NB4 (cell line): ENCODE data around the gene GPR152.

Source experiments
- DNase-seq: peaks from one replicate; pipeline ENCODE4 v3.0.0; 2010; ENCODE audit warnings: low read depth
- H3K4me3 ChIP-seq: one replicate; pipeline ENCODE4 v1.5.1; 2011; ENCODE audit warnings: mild to moderate bottlenecking, low read depth, low read length, moderate library complexity
- CTCF ChIP-seq: IDR thresholded peaks from one replicate; pipeline ENCODE4 v1.5.1; 2012; ENCODE audit warnings: low read depth, low read length
- MAX ChIP-seq: IDR thresholded peaks from 2 replicates; pipeline ENCODE4 v1.6.1; 2011; ENCODE audit warnings: low read depth, low read length
- MYC ChIP-seq: IDR thresholded peaks from 2 replicates; pipeline ENCODE4 v1.6.1; 2011; ENCODE audit warnings: low read depth, low read length
- POLR2A ChIP-seq: IDR thresholded peaks from 2 replicates; pipeline ENCODE4 v1.6.1; 2011; ENCODE audit warnings: mild to moderate bottlenecking; ENCODE audit not compliant: insufficient read length; ENCODE audit errors: extremely low read depth

Gene GPR152

DNA sequence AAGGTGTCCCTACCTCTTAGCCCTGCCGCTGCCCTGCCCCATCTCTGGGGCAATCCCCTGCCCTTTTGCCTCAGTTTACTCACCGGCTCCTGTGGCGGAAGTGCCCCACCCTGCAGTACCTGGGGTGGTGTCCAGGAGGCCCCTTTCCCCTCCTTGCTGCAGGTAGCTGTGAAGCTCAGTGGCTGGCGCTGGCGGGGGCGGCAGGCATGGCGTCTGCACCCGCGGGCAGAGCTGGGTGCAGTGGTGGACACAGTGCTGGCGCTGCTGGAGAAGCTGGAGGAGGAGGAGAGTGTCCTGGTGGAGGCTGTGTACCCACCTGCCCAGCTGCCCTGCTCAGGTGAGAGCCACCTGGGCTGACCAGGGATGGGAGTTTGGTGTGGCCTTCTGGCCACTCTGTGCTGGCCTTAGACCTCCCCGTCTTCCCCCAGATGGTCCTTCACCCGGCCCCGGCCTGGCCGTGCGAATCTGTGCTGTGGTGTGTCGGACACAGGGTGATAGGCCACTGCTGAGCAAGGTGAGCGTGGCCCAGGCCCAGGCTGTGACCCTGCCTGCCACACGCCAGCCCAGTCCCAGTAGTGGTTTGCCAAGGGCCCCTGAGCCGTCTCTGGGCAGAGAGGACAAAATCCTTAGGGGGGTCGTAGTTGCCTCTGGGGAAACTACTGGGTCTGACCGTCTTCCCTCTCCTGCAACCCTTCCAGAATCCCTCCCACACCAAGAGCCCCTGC, 33.0 kb downstream of the GPR152 start:
- no peak for DNase-seq
- no peak overlapping the region for H3K4me3 ChIP-seq

DNA sequence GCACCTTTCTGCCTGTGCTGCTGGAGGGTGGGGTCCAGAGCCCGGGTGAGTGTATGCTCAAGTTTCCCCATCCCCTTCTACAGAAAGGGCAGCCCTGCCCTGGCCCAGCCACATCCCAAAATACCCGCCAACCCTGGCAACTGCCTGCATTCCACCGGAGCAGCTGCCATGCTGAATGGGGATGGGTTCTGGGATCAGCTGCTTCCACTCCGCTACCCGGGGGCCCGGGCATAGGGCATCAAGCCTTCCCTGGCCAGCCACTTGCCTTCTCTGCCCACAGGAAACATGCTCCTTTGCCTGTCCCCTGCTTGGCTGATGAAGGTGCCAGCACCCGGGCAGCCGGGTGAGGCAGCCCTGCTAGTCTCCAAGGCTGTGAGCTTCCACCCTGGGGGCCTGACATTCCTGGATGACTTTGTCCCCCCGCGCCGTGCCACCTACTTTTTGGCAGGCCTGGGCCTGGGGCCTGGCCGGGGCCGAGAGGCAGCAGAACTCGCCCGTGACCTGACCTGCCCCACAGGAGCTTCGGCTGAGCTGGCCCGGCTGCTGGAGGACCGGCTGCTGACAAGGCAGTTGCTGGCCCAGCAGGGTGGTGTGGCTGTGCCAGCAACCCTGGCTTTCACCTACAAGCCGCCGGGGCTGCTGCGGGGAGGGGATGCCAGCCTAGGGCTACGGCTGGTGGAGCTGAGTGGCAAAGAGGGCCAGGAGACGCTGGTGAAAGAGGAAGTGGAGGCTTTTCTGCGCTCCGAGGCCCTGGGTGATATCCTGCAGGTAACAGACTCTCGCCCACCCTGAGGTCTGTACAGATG, 33.9 kb downstream of the GPR152 start:
- TF ChIP-seq MYC: no peak
- no peak for TF ChIP-seq CTCF
- no peak for TF ChIP-seq POLR2A
- H3K4me3 ChIP-seq: no peak overlapping the region
- no peak for DNase-seq

More for the DNA sequence above, 33.0 kb downstream of the GPR152 start:
- TF ChIP-seq CTCF (no peak), POLR2A (no peak), MYC (no peak), MAX (no peak)

DNA sequence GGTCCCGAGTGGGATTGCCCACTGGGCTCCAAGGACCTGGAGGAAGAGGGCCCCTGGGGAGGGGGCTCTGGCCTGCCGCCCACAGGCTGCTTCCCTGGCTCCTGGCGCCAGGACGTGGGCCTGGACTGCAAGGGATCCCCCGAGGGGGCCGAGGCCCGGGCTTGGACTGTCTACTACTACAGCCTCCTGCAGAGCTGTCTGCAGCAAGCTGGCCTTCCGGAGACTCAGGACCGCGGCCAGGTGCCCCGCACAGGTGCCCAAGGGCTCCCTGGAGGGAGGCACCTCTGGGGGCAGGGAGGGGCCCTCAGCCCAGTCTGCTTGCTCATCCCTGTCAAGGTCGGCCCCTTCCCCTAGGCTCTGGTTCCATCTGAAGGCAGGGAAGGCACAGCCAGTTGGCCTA, 35.1 kb downstream of the GPR152 start:
- TF ChIP-seq MAX (no peak), CTCF (no peak), MYC (no peak), POLR2A (no peak)
- H3K4me3 ChIP-seq: no peak overlapping the region

GRCh38 chr11:67416416-67417335, 35.9 kb downstream of the GPR152 start:
- DNase-seq: peak; percentile 93

More for the DNA sequence above, 35.1 kb downstream of the GPR152 start:
- DNase-seq: no peak

More at GRCh38 chr11:67416416-67417335, 35.9 kb downstream of the GPR152 start:
- peak; percentile 73; the same call in 1 of the 2 replicates for TF ChIP-seq MAX
- TF ChIP-seq POLR2A: peak; percentile 29
- TF ChIP-seq CTCF: no peak
- peak; percentile 80; the same call in 1 of the 2 replicates for TF ChIP-seq MYC
- H3K4me3 ChIP-seq: no peak overlapping the region
